Measurements from ENCODE around the gene MYL9.

DNA sequence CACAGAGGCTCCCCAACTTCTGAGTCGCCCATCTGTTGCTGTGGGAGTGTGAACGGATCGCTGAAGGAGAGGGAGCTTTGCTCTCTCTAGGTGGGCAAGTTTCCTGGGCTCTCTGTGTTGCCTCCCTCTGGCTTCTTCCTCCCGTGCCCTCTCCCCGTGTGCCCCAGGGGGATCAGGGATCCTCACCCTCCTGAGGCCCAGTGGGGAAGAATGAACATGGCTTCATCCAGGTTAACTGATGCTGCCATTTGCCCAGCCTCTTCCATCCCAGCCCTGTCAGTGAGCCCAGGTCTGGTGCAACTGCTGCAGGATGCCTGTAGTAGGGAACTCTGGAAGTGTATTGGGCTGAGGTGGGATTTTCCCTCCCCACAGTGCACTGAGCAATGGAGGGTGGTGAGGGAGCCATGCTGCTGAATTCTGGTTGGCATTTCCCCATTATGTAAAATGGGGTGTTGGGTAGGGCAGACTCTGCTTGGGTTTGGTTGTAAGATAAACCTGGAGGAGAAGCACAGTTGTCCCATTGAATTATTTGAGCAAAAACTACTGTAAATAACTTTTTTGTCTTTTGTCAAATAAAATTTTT, 52.1 kb downstream of the MYL9 start:
- TF ChIP-seq CTCF (conservative IDR thresholded peaks at IDR 0.05) = no peak
- no peak for TF ChIP-seq ZFX (IDR thresholded peaks at IDR 0.05)

All from C4-2B (cell line).